Mucosa of stomach (tissue), 1 donor: ENCODE data around the gene KMT2C.

Source experiments
- H3K27me3 ChIP-seq: one replicate; pipeline ENCODE4 v1.7.0; 2013; ENCODE audit warnings: mild to moderate bottlenecking, low read length; ENCODE audit not compliant: control insufficient read depth, insufficient read depth
- H3K36me3 ChIP-seq: one replicate; pipeline ENCODE4 v1.7.0; 2013; ENCODE audit warnings: low read length; ENCODE audit not compliant: control insufficient read depth, insufficient read depth
- H3K4me1 ChIP-seq: one replicate; pipeline ENCODE4 v1.7.0; 2013; ENCODE audit warnings: mild to moderate bottlenecking, low read length; ENCODE audit not compliant: control insufficient read depth, insufficient read depth
- H3K4me3 ChIP-seq: one replicate; pipeline ENCODE4 v1.7.0; 2013; ENCODE audit warnings: low read length
- H3K9ac ChIP-seq: one replicate; pipeline ENCODE4 v1.7.0; 2013; ENCODE audit warnings: mild to moderate bottlenecking, low read length, moderate library complexity
- H3K9me3 ChIP-seq: one replicate; pipeline ENCODE4 v1.7.0; 2013; ENCODE audit warnings: mild to moderate bottlenecking, low read length, moderate library complexity; ENCODE audit not compliant: control insufficient read depth
- donor health status: Pancreatic carcinoma.

The KMT2C gene

DNA sequence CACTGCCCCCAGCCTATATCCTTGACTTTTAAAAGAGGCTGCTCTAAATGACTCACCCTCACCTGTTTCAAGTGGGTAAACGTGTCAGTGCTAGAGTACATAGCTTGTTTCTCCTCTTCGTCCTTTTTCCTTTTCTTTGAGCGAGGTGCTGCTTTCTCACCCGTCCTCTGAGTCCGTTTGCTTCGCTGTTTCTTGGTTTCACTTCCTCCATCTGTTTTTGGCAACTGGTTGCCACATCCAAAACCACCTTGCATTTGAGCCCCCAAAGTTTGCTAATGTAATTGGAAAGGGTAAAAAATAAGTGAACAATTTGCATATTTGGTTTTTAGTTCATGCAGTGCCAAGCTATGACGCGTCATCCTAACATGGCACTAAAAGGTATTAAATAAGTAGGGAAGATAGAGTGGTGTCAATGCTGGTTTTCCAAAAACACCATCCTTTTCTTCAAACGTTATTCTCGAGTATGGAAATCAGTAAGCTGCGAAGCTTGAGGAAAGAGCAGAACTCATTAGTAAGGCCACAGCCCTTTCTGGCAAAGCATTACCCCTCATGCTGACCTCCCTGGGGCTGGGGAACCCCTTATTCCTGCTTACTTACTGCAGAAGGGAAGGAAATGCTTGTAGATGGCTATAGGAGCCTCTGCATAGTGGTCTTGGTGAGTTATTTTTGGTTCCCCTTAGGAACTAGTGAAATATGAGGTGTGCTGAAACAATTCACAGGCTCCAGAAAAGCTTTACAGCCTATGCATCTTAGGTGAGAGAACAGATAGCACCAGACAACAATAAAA is 276.8 kb downstream of the KMT2C start:
- Histone ChIP-seq H3K36me3 (no peaks in the 10 kb centered on the region), H3K4me1 (no peaks in the 10 kb centered on the region), H3K9ac (no peak overlapping the region), H3K9me3 (no peaks in the 10 kb centered on the region), H3K27me3 (no peaks in the 10 kb centered on the region), H3K4me3 (no peak overlapping the region)

DNA sequence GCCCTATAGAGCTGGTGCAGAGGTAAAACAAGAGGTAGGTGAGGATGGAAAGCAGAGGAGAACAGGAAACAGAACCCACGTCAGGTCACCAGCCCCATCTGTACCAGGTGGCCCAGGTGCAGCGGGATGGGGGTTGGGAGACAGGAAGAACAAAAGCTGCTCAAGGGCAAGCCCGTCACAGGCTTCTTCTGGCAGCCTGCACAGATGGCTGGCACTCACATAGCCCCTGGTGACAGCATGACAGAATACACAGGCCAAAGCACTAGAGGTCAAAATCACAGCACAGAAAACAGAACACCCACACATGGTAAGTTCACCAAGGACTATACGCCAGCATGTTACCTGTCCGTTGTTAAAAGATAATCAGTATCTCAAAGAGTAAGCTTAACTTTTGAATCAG is 283.5 kb downstream of the KMT2C start:
- Histone ChIP-seq H3K9me3 (no peaks in the 10 kb centered on the region), H3K4me1 (no peaks in the 10 kb centered on the region), H3K4me3 (no peak overlapping the region), H3K36me3 (peaks cover 7% of the 10 kb centered on the region), H3K9ac (no peak overlapping the region), H3K27me3 (no peaks in the 10 kb centered on the region)

DNA sequence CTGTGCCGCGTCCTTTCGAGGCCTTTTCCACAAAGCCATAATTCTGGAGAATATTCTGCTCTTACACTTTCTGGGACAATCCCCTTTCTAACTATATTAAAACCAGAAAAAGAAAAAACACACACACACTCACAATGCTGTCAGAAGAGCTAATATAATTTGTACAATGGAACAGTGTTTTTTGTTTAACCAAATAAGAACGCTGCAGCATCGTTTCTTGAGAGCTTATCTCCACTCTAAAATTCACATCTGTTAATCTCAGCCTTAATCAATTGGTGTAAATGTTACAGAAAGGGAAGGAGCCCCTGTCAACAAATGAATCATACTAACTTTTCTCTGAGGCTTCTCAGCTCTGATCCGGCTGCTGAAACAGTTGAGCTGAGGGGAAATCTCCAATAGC is 286.4 kb downstream of the KMT2C start:
- H3K9ac ChIP-seq, result no peak overlapping the region
- no peak overlapping the region for H3K4me3 ChIP-seq
- no peaks in the 10 kb centered on the region for H3K27me3 ChIP-seq
- peaks cover 18% of the 10 kb centered on the region for H3K36me3 ChIP-seq
- no peaks in the 10 kb centered on the region for H3K9me3 ChIP-seq
- H3K4me1 ChIP-seq, result no peaks in the 10 kb centered on the region

DNA sequence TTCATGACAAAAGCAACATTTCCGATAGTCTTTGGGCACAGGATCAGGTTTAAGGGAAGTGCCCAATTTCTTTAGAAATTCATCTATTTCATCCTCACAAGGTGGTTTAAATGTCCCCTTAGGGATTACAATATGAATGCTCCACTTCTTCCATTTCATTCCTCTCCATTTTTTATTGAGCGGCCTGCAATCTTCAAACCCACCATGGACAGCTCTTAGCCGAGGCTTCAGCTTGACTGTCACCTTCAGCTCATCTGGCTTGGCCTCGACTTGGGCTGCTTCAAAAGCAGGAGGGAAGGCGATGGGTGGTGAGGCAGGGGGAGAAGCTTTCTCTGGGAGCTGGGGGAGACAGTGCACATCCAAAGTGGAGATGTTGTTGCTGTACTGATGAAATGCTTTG is 287.1 kb downstream of the KMT2C start:
- Histone ChIP-seq H3K9me3 (no peaks in the 10 kb centered on the region), H3K4me1 (no peaks in the 10 kb centered on the region), H3K27me3 (no peaks in the 10 kb centered on the region), H3K9ac (no peak overlapping the region), H3K4me3 (no peak overlapping the region), H3K36me3 (peaks cover 25% of the 10 kb centered on the region)

GRCh38 chr7:152145853-152146466 is 289.8 kb downstream of the KMT2C start:
- H3K4me3 ChIP-seq, result no peak overlapping the region
- no peaks in the 10 kb centered on the region for H3K9me3 ChIP-seq
- peaks cover 18% of the 10 kb centered on the region for H3K36me3 ChIP-seq
- H3K9ac ChIP-seq, result no peak overlapping the region
- no peaks in the 10 kb centered on the region for H3K4me1 ChIP-seq
- H3K27me3 ChIP-seq, result no peaks in the 10 kb centered on the region

- H3K27me3 ChIP-seq, result no peaks in the 10 kb centered on the region
These were observed 291.1 kb downstream of the KMT2C start for GRCh38 chr7:152144557-152145245.

DNA sequence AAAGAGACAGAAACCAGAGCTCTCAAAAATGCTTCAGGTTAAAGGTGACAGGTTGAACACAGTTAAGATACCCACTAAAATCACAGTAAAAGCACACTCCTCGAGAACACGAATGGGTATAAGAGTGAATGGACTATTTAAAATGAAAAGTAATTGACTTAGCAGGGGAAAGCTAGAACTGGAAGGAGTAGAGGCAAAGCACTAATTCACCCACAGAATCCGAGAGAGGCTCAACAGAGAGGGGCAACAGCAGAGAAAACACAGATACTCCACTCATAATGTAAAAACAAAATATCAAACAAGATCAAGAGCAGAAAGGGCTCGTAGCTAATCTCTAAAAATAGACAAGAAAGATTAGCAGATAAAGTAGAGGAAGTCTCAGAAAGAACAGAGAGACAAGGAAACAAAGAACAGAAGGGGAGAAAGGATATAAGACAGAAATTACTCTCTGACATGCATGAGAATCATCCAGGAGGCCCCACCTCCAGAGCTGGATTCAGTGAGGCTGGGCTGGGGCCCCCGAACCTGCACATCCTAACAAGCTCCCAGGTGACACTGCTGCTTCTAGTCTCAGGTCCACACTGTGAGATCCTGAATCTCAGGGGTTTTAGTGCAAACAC is 292.7 kb downstream of the KMT2C start:
- H3K4me1 ChIP-seq, result no peaks in the 10 kb centered on the region
- H3K9me3 ChIP-seq, result no peaks in the 10 kb centered on the region
- H3K36me3 ChIP-seq, result peaks cover 26% of the 10 kb centered on the region
- no peaks in the 10 kb centered on the region for H3K27me3 ChIP-seq
- no peak overlapping the region for H3K4me3 ChIP-seq
- no peak overlapping the region for H3K9ac ChIP-seq

More at GRCh38 chr7:152144557-152145245, 291.1 kb downstream of the KMT2C start:
- Histone ChIP-seq H3K4me1 (no peaks in the 10 kb centered on the region), H3K36me3 (peaks cover 18% of the 10 kb centered on the region), H3K4me3 (no peak overlapping the region), H3K9me3 (no peaks in the 10 kb centered on the region), H3K9ac (no peak overlapping the region)

GRCh38 chr7:152140560-152140959 is 295.2 kb downstream of the KMT2C start:
- Histone ChIP-seq H3K4me1 (no peaks in the 10 kb centered on the region), H3K9me3 (no peaks in the 10 kb centered on the region), H3K4me3 (no peak overlapping the region), H3K27me3 (no peaks in the 10 kb centered on the region), H3K9ac (no peak overlapping the region), H3K36me3 (peaks cover 27% of the 10 kb centered on the region)

DNA sequence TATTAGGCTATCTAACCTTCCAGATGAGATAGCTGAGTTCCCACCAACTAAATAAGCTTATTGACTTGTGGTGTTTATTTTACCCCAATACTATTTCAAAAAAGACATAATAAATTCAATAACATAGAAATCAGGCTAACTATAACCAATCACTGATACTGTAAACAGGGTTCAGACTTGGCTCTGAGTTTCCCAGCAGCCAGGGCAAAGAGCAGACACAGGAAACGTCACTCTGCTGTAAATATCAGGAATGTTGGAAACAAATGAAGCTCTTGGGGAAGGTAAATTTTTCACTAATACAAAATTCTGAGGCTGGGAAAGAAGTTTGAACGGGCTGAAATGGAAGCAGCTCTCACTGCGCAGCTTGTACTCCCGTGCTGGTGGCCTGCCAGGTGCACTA is 295.7 kb downstream of the KMT2C start:
- Histone ChIP-seq H3K9ac (no peak overlapping the region), H3K27me3 (no peaks in the 10 kb centered on the region), H3K4me1 (no peaks in the 10 kb centered on the region), H3K4me3 (no peak overlapping the region), H3K9me3 (no peaks in the 10 kb centered on the region), H3K36me3 (peaks cover 22% of the 10 kb centered on the region)

- peaks cover 9% of the 10 kb centered on the region for H3K36me3 ChIP-seq
- H3K27me3 ChIP-seq, result no peaks in the 10 kb centered on the region
- no peaks in the 10 kb centered on the region for H3K9me3 ChIP-seq
- H3K4me3 ChIP-seq, result no peak overlapping the region
- H3K9ac ChIP-seq, result no peak overlapping the region
- H3K4me1 ChIP-seq, result no peaks in the 10 kb centered on the region
These were observed 298.3 kb downstream of the KMT2C start for GRCh38 chr7:152137476-152138025.

DNA sequence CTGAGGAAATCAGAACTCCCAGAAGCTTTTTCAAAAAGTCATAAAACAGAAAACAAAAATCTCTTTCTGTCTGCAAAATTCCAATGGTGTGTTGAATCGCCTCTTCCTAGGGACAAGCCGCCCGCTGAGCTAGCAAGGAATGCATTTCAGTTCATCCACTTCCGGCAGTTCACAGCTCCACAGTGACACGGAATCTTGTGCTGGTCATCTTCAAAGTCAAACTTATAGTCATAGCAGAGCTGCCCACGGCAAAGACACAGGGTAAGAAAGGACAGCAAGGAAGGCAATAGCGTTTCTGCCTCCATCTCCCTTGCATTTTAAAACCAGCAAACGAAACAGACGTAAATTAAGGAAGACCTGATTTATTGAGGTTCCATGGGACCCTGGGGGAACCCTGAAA is 299.1 kb downstream of the KMT2C start:
- H3K36me3 ChIP-seq, result peaks cover 9% of the 10 kb centered on the region
- H3K9ac ChIP-seq, result no peak overlapping the region
- H3K27me3 ChIP-seq, result no peaks in the 10 kb centered on the region
- H3K9me3 ChIP-seq, result no peaks in the 10 kb centered on the region
- H3K4me3 ChIP-seq, result no peak overlapping the region
- no peaks in the 10 kb centered on the region for H3K4me1 ChIP-seq

DNA sequence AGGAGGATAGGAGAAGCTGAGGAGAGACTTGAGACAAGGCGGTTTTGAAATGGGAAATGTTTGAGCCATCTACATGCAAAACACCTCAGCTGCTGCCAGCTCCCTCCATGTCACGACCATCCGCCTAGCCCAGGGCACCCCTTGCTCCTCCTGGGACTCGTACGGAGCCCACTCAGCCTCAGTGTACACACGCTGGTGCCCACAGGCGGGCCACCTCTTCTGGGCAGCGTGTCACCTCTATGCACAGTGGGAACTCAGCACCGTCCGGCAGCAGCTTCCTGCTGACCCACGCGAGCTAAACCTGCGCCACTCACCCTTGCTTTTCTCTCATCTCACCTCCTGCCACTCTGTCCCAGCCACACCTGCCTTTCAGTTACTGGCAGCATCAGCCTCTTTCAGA is 302.0 kb downstream of the KMT2C start:
- H3K4me1 ChIP-seq, result no peaks in the 10 kb centered on the region
- H3K36me3 ChIP-seq, result peaks cover 4% of the 10 kb centered on the region
- no peaks in the 10 kb centered on the region for H3K9me3 ChIP-seq
- H3K27me3 ChIP-seq, result no peaks in the 10 kb centered on the region
- no peak overlapping the region for H3K4me3 ChIP-seq
- H3K9ac ChIP-seq, result no peak overlapping the region
